ENCODE data around the gene SOCS7. TPM values are rescaled to one million over a fixed set of nuclear protein-coding genes. Genes with fewer than 3 reads are reported as not detected.
A peak's percentile ranks its signal among the peaks of the same experiment; 100 is the strongest.

Gene SOCS7
- polyA plus RNA-seq, 3 donors = 0.14 to 13.2 (median 0.15) TPM

DNA sequence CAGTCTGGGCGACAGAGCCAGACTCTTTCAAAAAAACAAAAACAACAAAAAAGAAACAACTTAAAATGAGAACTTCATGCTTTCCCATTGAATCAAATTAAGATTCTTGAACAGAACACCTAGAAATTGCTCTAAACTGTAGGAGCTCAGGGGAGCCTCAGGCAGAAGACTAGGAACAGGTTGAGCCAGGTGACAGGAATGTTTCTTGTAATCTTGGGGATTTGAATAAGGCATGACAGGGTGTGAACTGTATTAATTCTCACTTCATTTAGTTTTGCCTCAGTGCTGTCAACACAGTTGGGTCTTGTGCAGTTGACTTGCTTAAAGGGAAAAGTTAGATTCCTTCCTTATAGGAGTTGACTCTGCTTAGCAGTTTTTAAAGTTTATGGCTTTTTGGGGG lies 27.8 kb downstream of the SOCS7 start:
- intact Hi-C loops (cut with micrococcal nuclease) = no loop called here
- WGBS (ENCODE audit: insufficient coverage) = 80% methylated on average over 1 of the region's 1 CpG
- TF ChIP-seq, protein P1, sequence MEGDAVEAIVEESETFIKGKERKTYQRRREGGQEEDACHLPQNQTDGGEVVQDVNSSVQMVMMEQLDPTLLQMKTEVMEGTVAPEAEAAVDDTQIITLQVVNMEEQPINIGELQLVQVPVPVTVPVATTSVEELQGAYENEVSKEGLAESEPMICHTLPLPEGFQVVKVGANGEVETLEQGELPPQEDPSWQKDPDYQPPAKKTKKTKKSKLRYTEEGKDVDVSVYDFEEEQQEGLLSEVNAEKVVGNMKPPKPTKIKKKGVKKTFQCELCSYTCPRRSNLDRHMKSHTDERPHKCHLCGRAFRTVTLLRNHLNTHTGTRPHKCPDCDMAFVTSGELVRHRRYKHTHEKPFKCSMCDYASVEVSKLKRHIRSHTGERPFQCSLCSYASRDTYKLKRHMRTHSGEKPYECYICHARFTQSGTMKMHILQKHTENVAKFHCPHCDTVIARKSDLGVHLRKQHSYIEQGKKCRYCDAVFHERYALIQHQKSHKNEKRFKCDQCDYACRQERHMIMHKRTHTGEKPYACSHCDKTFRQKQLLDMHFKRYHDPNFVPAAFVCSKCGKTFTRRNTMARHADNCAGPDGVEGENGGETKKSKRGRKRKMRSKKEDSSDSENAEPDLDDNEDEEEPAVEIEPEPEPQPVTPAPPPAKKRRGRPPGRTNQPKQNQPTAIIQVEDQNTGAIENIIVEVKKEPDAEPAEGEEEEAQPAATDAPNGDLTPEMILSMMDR (IDR thresholded peaks at IDR 0.05) = no peak
- H3K27ac ChIP-seq (ENCODE audit: low read depth in 1 of 2, low read length in 2 of 2) = no peak overlapping the region
- no peaks in the 10 kb centered on the region for H4K20me1 ChIP-seq (ENCODE audit: insufficient read depth, low read length)
- H3K4me2 ChIP-seq (replicated peaks; ENCODE audit: extremely low read depth, low read length, poor library complexity, severe bottlenecking) = no peak overlapping the region
- Mint-ChIP-seq H3K4me3 (no peak overlapping the region), H3K27me3 (ENCODE audit: low read depth in 3 of 3) (peaks cover 0 to 3% (median 0%) of the 10 kb centered on the region in 3 donors), H3K27ac (peak overlapping the region in 1 of 7 donors; percentile 78), H3K36me3 (peaks cover 38 to 39% of the 10 kb centered on the region in 2 donors), H3K4me1 (peaks cover 3% of the 10 kb centered on the region), H3K9me3 (no peaks in the 10 kb centered on the region)
- H3K4me3 ChIP-seq (replicated peaks in 1 of 3; ENCODE audit: low read depth in 2 of 3, low read length in 3 of 3) = no peak overlapping the region
- peaks cover 21 to 64% of the 10 kb centered on the region in 2 donors for H3K36me3 ChIP-seq (replicated peaks in 1 of 2; ENCODE audit: control insufficient read depth in 1 of 2, insufficient read depth in 2 of 2, low read length in 2 of 2)
- no peak overlapping the region for H2AFZ ChIP-seq (ENCODE audit: insufficient read depth, low read depth, low read length, poor library complexity, severe bottlenecking)
- H3K4me1 ChIP-seq (ENCODE audit: control insufficient read depth in 1 of 2, insufficient read depth in 2 of 2, low read length in 2 of 2) = no peaks in the 10 kb centered on the region
- no peak overlapping the region for H3K9ac ChIP-seq (ENCODE audit: insufficient read depth, low read length, poor library complexity, severe bottlenecking)
- no peak for DNase-seq
- no peaks in the 10 kb centered on the region for H3K79me2 ChIP-seq (ENCODE audit: insufficient read depth, low read length)
- no peaks in the 10 kb centered on the region for H3K27me3 ChIP-seq (ENCODE audit: control insufficient read depth in 2 of 2, insufficient read depth in 2 of 2, low read length in 2 of 2)
- no peaks in the 10 kb centered on the region for H3K9me3 ChIP-seq (replicated peaks in 1 of 2; ENCODE audit: control insufficient read depth in 1 of 2, insufficient read depth in 1 of 2, low read length in 2 of 2)

DNA sequence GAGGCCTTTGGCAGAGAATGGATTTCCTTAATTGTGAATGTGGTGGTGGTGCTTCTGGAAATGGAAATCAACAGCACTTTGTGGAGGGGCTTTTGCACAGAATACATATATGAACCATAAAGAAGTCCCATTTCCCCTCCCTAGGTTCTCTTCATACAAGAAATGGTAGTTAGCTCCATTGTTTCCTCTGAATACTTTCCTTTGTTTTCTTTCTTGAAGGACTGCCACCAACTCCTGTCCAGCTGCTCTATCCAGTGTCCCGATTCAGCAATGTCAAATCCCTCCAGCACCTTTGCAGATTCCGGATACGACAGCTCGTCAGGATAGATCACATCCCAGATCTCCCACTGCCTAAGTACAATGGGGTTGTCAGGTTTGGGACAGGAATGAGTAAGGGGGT lies 43.4 kb downstream of the SOCS7 start:
- Histone ChIP-seq H3K9ac (ENCODE audit: insufficient read depth, low read length, poor library complexity, severe bottlenecking) (no peak overlapping the region), H3K4me2 (replicated peaks; ENCODE audit: extremely low read depth, low read length, poor library complexity, severe bottlenecking) (no peak overlapping the region), H3K27ac (ENCODE audit: low read depth in 1 of 2, low read length in 2 of 2) (no peak overlapping the region), H3K4me3 (replicated peaks in 1 of 3; ENCODE audit: low read depth in 2 of 3, low read length in 3 of 3) (no peak overlapping the region), H3K36me3 (replicated peaks in 1 of 2; ENCODE audit: control insufficient read depth in 1 of 2, insufficient read depth in 2 of 2, low read length in 2 of 2) (peaks cover 41 to 61% of the 10 kb centered on the region in 2 donors), H3K79me2 (ENCODE audit: insufficient read depth, low read length) (no peaks in the 10 kb centered on the region), H3K9me3 (replicated peaks in 1 of 2; ENCODE audit: control insufficient read depth in 1 of 2, insufficient read depth in 1 of 2, low read length in 2 of 2) (no peaks in the 10 kb centered on the region), H3K27me3 (ENCODE audit: control insufficient read depth in 2 of 2, insufficient read depth in 2 of 2, low read length in 2 of 2) (no peaks in the 10 kb centered on the region), H3K4me1 (ENCODE audit: control insufficient read depth in 1 of 2, insufficient read depth in 2 of 2, low read length in 2 of 2) (no peaks in the 10 kb centered on the region), H2AFZ (ENCODE audit: insufficient read depth, low read depth, low read length, poor library complexity, severe bottlenecking) (no peak overlapping the region), H4K20me1 (ENCODE audit: insufficient read depth, low read length) (no peaks in the 10 kb centered on the region)
- intact Hi-C loops (cut with micrococcal nuclease) = no loop called here
- TF ChIP-seq, protein P1 (IDR thresholded peaks at IDR 0.05) = no peak
- WGBS (ENCODE audit: insufficient coverage) = no CpG with 5 or more reads among the region's 4 CpGs
- Mint-ChIP-seq H3K27me3 (ENCODE audit: low read depth in 3 of 3) (peaks cover 0 to 2% (median 0%) of the 10 kb centered on the region in 3 donors), H3K27ac (peak overlapping the region in 1 of 7 donors; percentile 45), H3K4me1 (peaks cover under 1% of the 10 kb centered on the region), H3K36me3 (peaks cover 50 to 63% of the 10 kb centered on the region in 2 donors), H3K9me3 (no peaks in the 10 kb centered on the region), H3K4me3 (peak overlapping the region in 1 of 2 donors; percentile 1)
- DNase-seq = no peak
